Brain microvascular endothelial cell (primary cell): Measurements from ENCODE around the gene CLINT1.
A peak's percentile ranks its signal among the peaks of the same experiment; 100 is the strongest.
"Not testable (repeated sequence)": the region's sequence is repeated elsewhere in the genome, so short reads cannot be mapped to it uniquely, and the experiment has no call there.

Experiments used
- DNase-seq: peaks from one replicate; pipeline ENCODE4 v3.0.0-alpha.2; 2020
- H3K27ac ChIP-seq: fragments of 250-450 bp; sonication (Bioruptor Pico); 2 replicates; pipeline ENCODE4 v1.5.1; 2020; ENCODE audit warnings: mild to moderate bottlenecking, moderate library complexity
- H3K27me3 ChIP-seq: fragments of 250-450 bp; sonication (Bioruptor Pico); replicated peaks from 2 replicates; pipeline ENCODE4 v1.5.1; 2020; ENCODE audit warnings: mild to moderate bottlenecking
- H3K36me3 ChIP-seq: fragments of 250-450 bp; sonication (Bioruptor Pico); replicated peaks from 2 replicates; pipeline ENCODE4 v1.5.1; 2020; ENCODE audit warnings: mild to moderate bottlenecking
- H3K4me3 ChIP-seq: 2 replicates; pipeline ENCODE4 v1.5.1; 2011; ENCODE audit warnings: low read depth, mild to moderate bottlenecking, control low read depth, low read length, moderate library complexity
- CTCF ChIP-seq: IDR thresholded peaks from 2 replicates; pipeline ENCODE4 v1.5.1; 2011; ENCODE audit warnings: low read depth, mild to moderate bottlenecking, moderate library complexity, low read length, control low read depth, inconsistent platforms; ENCODE audit errors: missing control alignments
- in situ Hi-C: cut with HindIII; loops from 2 replicates; pipeline ENCODE4 v1.10.0; 2017; ENCODE audit warnings: low sequenced_read_pairs, low pct_ligation_motif_present

CLINT1 gene

DNA sequence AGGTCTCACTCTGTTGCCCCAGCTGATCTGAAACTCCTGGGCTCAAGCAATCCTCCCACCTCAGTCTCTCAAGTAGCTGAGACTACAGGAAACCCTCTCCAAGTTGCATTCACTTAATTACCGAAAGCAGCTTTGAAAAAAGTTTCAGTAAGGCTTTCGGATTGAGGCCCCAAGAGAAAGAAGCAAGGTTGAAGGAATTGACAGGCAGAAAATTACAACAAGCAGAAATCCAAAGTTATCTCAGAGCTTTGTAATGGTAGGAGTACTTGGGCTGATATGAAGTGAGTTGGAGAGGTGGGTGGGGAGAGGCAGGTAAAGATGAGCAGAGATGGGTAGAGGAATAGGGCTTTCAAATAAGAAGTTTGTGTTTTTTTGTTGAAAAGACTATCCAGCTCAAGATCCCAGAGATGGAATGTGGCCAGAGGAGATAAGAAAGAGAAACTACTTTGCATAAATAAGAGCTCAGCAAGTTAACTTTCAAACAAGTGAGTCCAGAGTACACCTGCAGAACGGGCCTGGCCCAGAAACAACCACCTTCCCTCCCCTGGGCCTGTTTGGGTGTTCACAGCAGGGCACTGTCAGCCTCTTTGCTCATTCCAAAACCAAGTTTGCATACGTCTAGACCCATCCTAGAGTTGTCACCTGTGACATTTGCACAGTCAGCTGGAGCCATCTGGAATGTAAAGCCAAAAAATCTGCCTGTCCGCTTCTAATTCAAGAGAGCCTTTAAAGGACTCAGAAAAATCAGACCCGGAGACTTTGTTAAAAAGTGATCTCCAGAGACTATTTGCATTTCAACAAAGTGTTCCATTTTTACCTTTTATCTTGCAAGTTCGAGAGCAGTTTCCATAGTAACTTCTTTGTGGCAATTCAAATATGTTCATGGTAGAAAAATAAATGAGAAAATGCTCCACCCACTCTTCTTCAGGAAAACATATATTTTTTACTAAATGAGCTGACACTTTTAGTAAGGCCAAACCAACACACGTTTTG is 2.2 kb upstream of the CLINT1 start:
- in situ Hi-C loops = no loop called here
- Histone ChIP-seq H3K27me3 (no peaks in the 10 kb centered on the region), H3K4me3 (no peak overlapping the region), H3K36me3 (no peaks in the 10 kb centered on the region), H3K27ac (no peak overlapping the region)
- DNase-seq = no peak
- no peak for TF ChIP-seq CTCF

DNA sequence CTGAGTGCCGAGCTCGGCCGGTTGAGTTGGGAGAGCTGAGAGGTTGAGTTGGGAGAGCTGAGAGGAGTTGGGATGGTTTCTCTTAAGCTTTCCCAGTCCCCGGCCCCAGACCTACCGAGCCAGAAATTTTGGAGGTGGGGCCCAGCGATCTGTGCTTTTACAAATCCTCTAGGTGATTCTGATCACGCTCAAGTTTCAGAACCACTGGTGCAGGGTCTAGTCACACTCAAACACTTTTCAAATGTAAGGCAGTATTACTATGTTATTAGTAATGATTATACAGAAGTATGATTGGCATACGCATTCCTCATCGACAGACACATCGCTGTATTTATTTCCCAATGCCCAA is 256 bp upstream of the CLINT1 start:
- Histone ChIP-seq H3K4me3 (peak overlapping the region; percentile 97), H3K27me3 (no peaks in the 10 kb centered on the region), H3K27ac (no peak overlapping the region), H3K36me3 (no peaks in the 10 kb centered on the region)
- no peak for DNase-seq
- TF ChIP-seq CTCF = no peak
- in situ Hi-C loops = no loop called here

DNA sequence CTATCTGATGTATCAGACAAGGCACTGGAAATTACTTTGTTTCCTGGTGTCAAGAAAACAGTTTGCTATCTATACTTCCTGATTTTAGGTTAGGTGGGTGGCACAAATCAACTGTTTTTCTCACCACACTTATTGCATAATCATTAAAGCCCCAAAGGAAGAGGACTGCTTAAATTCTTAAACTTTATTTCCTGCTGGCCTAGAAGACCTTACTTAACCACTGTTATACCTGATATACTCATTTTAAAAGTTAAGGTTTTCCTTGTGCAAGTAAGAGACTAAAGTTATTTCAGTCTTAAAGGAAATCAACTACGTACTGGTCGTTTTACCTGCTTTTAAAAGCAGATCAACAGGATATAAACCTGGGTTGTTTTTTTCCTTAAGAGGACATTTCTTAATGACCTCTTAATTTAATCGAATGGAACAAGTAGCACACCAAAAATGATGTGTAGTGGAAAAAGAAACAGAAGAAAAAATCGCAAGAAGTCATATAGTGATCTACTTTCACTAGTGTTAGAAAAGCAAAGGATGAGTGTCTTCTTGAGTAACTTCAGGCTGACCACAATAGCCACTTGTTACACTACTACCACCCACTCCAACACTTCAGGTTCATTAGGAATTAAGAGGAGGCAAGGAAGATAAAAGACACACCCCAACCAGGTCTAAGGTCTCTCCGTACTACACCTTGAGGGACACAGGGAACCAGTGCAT is 974 bp downstream of the CLINT1 start:
- Histone ChIP-seq H3K36me3 (no peaks in the 10 kb centered on the region), H3K27me3 (no peaks in the 10 kb centered on the region), H3K27ac (peak overlapping the region; percentile 78), H3K4me3 (peak overlapping the region; percentile 97)
- DNase-seq = no peak
- in situ Hi-C loops = no loop called here
- TF ChIP-seq CTCF = no peak

- H3K27ac ChIP-seq = no peak overlapping the region
- peak; percentile 83 for TF ChIP-seq CTCF
- in situ Hi-C loops = no loop called here
- DNase-seq = peak; percentile 58
- no peaks in the 10 kb centered on the region for H3K36me3 ChIP-seq
- H3K27me3 ChIP-seq = no peaks in the 10 kb centered on the region
- H3K4me3 ChIP-seq = no peak overlapping the region
Observed at GRCh38 chr5:157855404-157855994, 3.4 kb downstream of the CLINT1 start.

GRCh38 chr5:157853365-157853764 is 5.6 kb downstream of the CLINT1 start:
- in situ Hi-C loops, H3K36me3 ChIP-seq, H3K27ac ChIP-seq, DNase-seq, H3K27me3 ChIP-seq, H3K4me3 ChIP-seq: not testable (repeated sequence)
